ENCODE measurements around the gene ARHGAP26. TPM values are rescaled to one million over a fixed set of nuclear protein-coding genes. Genes with fewer than 3 reads are reported as not detected.

ARHGAP26 gene
- total and polyA plus RNA-seq, 9 donors, result 1.9 to 47.1 (median 12.0) TPM

DNA sequence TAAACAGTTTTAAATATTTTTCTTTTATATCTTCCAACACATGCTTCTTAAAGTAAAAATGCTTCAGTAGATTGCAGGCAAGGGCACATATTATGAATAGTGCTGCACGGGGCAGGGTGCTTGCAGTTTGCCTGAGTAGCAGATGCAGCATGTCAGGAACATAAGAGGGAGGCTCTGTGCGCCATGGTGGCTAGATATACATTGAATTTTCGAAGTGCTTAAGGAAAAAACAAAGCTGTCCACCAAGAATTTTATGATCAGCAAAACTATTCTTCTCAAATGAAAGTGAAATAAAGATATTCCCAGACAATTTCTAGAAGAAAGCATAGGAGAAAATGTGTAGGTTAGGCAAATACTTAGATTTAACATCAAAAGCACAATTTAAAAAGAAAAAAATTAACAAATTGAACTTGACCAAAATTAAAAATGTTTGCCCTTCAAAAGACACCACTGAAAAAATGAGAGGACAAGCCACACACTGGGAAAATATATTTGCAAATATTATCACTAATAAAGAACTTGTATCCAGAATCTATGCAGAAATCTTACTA, 420.2 kb downstream of the ARHGAP26 start:
- intact Hi-C loops (cut with DNase I), result no loop called here
- TF ChIP-seq POLR2A (IDR thresholded peaks at IDR 0.05) (no peak), EP300 (IDR thresholded peaks at IDR 0.05) (no peak)
- TF ChIP-seq, protein P1, sequence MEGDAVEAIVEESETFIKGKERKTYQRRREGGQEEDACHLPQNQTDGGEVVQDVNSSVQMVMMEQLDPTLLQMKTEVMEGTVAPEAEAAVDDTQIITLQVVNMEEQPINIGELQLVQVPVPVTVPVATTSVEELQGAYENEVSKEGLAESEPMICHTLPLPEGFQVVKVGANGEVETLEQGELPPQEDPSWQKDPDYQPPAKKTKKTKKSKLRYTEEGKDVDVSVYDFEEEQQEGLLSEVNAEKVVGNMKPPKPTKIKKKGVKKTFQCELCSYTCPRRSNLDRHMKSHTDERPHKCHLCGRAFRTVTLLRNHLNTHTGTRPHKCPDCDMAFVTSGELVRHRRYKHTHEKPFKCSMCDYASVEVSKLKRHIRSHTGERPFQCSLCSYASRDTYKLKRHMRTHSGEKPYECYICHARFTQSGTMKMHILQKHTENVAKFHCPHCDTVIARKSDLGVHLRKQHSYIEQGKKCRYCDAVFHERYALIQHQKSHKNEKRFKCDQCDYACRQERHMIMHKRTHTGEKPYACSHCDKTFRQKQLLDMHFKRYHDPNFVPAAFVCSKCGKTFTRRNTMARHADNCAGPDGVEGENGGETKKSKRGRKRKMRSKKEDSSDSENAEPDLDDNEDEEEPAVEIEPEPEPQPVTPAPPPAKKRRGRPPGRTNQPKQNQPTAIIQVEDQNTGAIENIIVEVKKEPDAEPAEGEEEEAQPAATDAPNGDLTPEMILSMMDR (IDR thresholded peaks at IDR 0.05), result no peak
- Histone ChIP-seq H3K4me3 (no peak overlapping the region), H3K27ac (no peak overlapping the region), H3K4me1 (ENCODE audit: insufficient read depth) (no peaks in the 10 kb centered on the region), H3K27me3 (no peaks in the 10 kb centered on the region), H3K9me3 (no peaks in the 10 kb centered on the region), H3K36me3 (no peaks in the 10 kb centered on the region)
- no peak for DNase-seq
- 85 to 89% (median 89%) methylated on average over 3 of the region's 3 CpGs for WGBS, 3 donors

DNA sequence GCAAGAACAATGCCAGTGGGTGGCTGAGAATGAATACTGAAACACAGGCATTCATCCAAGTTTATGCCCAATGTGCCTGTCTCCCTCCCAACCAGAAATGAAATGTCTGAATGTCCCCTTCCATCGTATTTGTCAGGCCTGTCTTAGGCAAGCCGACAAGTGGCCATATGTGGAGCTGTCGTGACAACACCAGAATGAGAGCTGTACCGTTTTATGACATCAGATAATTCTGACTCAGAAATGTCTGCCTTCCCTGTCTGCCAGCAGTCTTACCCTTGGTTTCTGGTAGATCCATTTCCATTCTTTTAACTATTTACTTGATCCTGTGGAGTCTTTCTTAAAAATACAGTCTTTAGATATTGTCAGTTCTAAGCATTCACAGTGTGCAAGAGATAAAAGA, 421.5 kb downstream of the ARHGAP26 start:
- no peaks in the 10 kb centered on the region for H3K36me3 ChIP-seq
- no peak overlapping the region for H3K4me3 ChIP-seq
- no peak for DNase-seq
- H3K27ac ChIP-seq, result no peak overlapping the region
- whole genome bisulfite sequencing, 3 donors, result 91 to 95% (median 93%) methylated on average over 4 of the region's 4 CpGs
- H3K27me3 ChIP-seq, result no peaks in the 10 kb centered on the region
- intact Hi-C loops (cut with DNase I), result no loop called here
- no peaks in the 10 kb centered on the region for H3K4me1 ChIP-seq (ENCODE audit: insufficient read depth)
- no peak for TF ChIP-seq POLR2A (IDR thresholded peaks at IDR 0.05)
- TF ChIP-seq, protein P1 (IDR thresholded peaks at IDR 0.05), result no peak
- no peak for TF ChIP-seq EP300 (IDR thresholded peaks at IDR 0.05)
- H3K9me3 ChIP-seq, result no peaks in the 10 kb centered on the region

DNA sequence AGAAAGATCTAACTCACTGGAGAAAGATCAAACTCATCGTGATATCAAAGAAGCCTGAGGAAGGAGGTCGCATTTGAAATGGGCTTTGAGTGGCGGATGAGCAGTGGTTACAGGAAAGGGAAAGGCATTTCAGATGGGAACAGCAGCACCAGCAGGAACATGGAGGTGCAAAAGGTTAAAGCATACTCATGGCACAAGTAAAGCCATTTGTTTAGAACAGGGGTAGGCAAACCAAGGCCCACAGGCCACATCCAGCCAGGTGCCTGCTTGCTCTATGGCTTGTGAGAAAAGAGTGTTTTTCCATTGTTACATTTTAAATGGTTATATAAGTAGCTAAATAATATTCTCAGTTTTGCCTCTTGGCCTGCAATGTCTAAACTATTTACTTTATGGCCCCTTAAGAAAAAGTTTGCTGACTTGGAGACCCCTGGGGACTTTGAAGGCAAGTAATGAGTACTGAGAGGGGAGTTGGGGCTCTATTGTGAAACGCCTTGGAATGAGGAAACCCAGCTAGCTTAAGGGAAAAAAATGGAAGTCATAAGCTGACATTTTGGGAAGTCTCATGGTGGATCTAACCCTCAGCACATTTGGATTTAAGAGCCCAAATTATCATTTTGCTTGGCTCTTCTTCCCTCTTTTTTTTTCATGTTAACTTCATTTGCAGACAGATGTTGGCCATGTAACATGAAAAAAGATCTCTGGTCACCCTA, 422.2 kb downstream of the ARHGAP26 start:
- TF ChIP-seq POLR2A (IDR thresholded peaks at IDR 0.05) (no peak), EP300 (IDR thresholded peaks at IDR 0.05) (no peak)
- TF ChIP-seq, protein P1 (IDR thresholded peaks at IDR 0.05), result no peak
- no peak for DNase-seq
- intact Hi-C loops (cut with DNase I), result no loop called here
- H3K27ac ChIP-seq, result no peak overlapping the region
- H3K4me3 ChIP-seq, result no peak overlapping the region
- no peaks in the 10 kb centered on the region for H3K27me3 ChIP-seq
- H3K4me1 ChIP-seq (ENCODE audit: insufficient read depth), result no peaks in the 10 kb centered on the region
- H3K36me3 ChIP-seq, result no peaks in the 10 kb centered on the region
- H3K9me3 ChIP-seq, result no peaks in the 10 kb centered on the region
- 89 to 95% (median 94%) methylated on average over 4 of the region's 4 CpGs for WGBS, 3 donors

DNA sequence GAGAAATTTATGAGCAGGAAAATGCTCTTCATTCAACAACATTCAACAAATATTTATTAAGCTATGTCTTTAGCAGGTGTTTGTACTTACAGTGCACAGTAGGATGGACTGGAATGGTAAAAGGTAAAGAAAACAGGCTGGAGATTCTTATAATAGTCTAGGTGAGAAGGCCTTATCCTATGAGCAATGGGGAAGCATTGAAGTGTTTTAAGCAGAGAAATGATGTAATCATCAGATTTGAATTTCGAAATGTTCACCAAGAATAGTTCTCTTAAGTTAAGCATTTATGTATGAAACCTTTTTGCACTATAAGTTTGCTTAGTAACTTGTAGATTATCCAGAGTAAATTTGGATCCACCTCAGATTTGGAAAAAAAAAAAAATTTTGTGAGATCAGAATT, 424.0 kb downstream of the ARHGAP26 start:
- Histone ChIP-seq H3K27ac (no peak overlapping the region), H3K4me1 (ENCODE audit: insufficient read depth) (no peaks in the 10 kb centered on the region), H3K4me3 (no peak overlapping the region), H3K36me3 (no peaks in the 10 kb centered on the region), H3K9me3 (no peaks in the 10 kb centered on the region), H3K27me3 (no peaks in the 10 kb centered on the region)
- 95 to 98% (median 96%) methylated on average over 1 of the region's 1 CpG for WGBS, 3 donors
- no peak for DNase-seq
- intact Hi-C loops (cut with DNase I), result no loop called here
- TF ChIP-seq POLR2A (IDR thresholded peaks at IDR 0.05) (no peak), EP300 (IDR thresholded peaks at IDR 0.05) (no peak)
- TF ChIP-seq, protein P1 (IDR thresholded peaks at IDR 0.05), result no peak
